Stimulated activated CD4-positive, alpha-beta T cell treated with anti-CD3 and anti-CD28 coated beads, TNF-alpha, amount 100 ng/mL, for 24 hours (primary cell): ENCODE results near the gene FOXP1.

Source experiments
- DNase-seq, 3 experiments: peaks; one replicate each; pipeline ENCODE4 v3.0.0-alpha.2; 2020; ENCODE audit warnings: low read depth in 3 of 3

The FOXP1 gene

GRCh38 chr3:71265365-71265915, 318.1 kb downstream of the FOXP1 start:
- no peak for DNase-seq

- DNase-seq, result no peak
Observed at GRCh38 chr3:71264840-71265239, 318.7 kb downstream of the FOXP1 start.

- no peak for DNase-seq
Observed at GRCh38 chr3:71262364-71263265, 320.9 kb downstream of the FOXP1 start.

- no peak for DNase-seq
Observed at GRCh38 chr3:71260782-71261181, 322.7 kb downstream of the FOXP1 start.

- no peak for DNase-seq
Observed at GRCh38 chr3:71258526-71258925, 325.0 kb downstream of the FOXP1 start.

GRCh38 chr3:71258116-71258515, 325.4 kb downstream of the FOXP1 start:
- DNase-seq, result no peak

GRCh38 chr3:71255498-71255897, 328.0 kb downstream of the FOXP1 start:
- no peak for DNase-seq

GRCh38 chr3:71254281-71255057, 329.1 kb downstream of the FOXP1 start:
- DNase-seq, result no peak

- DNase-seq, result no peak
Observed at GRCh38 chr3:71253169-71253568, 330.4 kb downstream of the FOXP1 start.

GRCh38 chr3:71252466-71252865, 331.1 kb downstream of the FOXP1 start:
- DNase-seq, result no peak

GRCh38 chr3:71251156-71251775, 332.3 kb downstream of the FOXP1 start:
- no peak for DNase-seq

GRCh38 chr3:71250026-71250425, 333.5 kb downstream of the FOXP1 start:
- no peak for DNase-seq

- no peak for DNase-seq
Observed at GRCh38 chr3:71247958-71248335, 335.6 kb downstream of the FOXP1 start.

GRCh38 chr3:71247221-71247957, 336.1 kb downstream of the FOXP1 start:
- DNase-seq, result no peak

GRCh38 chr3:71245971-71246880, 337.3 kb downstream of the FOXP1 start:
- DNase-seq, result no peak

GRCh38 chr3:71244826-71245488, 338.6 kb downstream of the FOXP1 start:
- no peak for DNase-seq

GRCh38 chr3:71244153-71244825, 339.2 kb downstream of the FOXP1 start:
- DNase-seq, result no peak

GRCh38 chr3:71243229-71243628, 340.3 kb downstream of the FOXP1 start:
- DNase-seq, result no peak

- DNase-seq, result no peak
Observed at GRCh38 chr3:71241981-71242560, 341.5 kb downstream of the FOXP1 start.
